WTC11 (cell line): Measurements from ENCODE around the gene TBX10.

Source experiments
- CTCF ChIP-seq: fragments of 200-600 bp; IDR thresholded peaks from 2 replicates; pipeline ENCODE4 v1.8.0; 2022; ENCODE audit warnings: antibody characterized with exemption
- ZNF263 ChIP-seq: sonication (generic); formaldehyde crosslinking; IDR thresholded peaks from 2 replicates; pipeline ENCODE4 v1.8.1; 2022; ENCODE audit warnings: low read depth, mild to moderate bottlenecking, moderate library complexity, missing genetic modification reagents

GRCh38 chr11:67662142-67662834 is 22.7 kb upstream of the TBX10 start:
- TF ChIP-seq CTCF: no peak
- no peak for TF ChIP-seq ZNF263 (CRISPR knock-in tag)
